ENCODE data around the gene ADAMTS17.

The ADAMTS17 gene, protein sequence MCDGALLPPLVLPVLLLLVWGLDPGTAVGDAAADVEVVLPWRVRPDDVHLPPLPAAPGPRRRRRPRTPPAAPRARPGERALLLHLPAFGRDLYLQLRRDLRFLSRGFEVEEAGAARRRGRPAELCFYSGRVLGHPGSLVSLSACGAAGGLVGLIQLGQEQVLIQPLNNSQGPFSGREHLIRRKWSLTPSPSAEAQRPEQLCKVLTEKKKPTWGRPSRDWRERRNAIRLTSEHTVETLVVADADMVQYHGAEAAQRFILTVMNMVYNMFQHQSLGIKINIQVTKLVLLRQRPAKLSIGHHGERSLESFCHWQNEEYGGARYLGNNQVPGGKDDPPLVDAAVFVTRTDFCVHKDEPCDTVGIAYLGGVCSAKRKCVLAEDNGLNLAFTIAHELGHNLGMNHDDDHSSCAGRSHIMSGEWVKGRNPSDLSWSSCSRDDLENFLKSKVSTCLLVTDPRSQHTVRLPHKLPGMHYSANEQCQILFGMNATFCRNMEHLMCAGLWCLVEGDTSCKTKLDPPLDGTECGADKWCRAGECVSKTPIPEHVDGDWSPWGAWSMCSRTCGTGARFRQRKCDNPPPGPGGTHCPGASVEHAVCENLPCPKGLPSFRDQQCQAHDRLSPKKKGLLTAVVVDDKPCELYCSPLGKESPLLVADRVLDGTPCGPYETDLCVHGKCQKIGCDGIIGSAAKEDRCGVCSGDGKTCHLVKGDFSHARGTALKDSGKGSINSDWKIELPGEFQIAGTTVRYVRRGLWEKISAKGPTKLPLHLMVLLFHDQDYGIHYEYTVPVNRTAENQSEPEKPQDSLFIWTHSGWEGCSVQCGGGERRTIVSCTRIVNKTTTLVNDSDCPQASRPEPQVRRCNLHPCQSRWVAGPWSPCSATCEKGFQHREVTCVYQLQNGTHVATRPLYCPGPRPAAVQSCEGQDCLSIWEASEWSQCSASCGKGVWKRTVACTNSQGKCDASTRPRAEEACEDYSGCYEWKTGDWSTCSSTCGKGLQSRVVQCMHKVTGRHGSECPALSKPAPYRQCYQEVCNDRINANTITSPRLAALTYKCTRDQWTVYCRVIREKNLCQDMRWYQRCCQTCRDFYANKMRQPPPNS

DNA sequence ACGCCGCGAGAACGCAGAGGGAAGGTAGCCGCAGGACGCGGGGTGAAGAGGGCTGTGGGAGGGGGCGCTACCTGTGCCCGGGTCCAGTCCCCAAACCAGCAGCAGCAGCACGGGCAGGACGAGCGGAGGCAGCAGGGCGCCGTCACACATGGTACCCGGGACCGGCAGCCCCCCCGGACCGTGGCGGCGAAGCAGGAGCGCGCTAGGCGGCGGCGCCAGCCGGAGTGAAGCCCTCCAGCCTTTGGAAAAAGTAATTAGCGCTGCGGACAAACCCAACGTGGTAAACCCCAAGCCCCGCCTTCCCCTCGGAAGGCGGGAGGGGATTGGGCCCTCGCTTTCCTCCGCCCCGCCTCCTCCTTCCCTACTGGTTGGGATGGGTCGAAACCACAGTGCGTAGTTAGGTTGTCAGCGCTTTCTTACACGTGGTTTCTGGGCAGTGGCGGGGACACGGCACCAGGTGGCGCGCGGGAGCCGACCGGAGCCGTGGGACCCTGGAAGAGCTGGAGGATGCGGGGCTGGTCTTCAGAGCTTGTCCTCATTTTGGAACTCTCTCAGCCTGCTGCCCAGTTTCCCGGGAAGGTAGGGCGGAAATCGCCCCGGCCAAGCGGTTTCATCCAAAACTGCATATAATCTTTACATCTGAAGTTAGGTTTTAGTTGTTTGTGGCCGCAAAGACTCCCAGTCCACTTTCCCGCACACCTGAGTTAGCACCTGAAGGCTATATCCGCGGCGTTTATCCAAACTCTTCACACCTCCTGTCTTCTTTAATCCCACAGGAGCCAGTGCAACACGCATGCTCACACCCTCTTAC lies at the start of gene ADAMTS17:
ADAMTS17 (minus strand) TSS at position 226 of the 811 bp plus-strand sequence; CDS start at position 150, 76 bp downstream.
- DNase-seq (ENCODE audit: low spot score) = peak; percentile 85

DNA sequence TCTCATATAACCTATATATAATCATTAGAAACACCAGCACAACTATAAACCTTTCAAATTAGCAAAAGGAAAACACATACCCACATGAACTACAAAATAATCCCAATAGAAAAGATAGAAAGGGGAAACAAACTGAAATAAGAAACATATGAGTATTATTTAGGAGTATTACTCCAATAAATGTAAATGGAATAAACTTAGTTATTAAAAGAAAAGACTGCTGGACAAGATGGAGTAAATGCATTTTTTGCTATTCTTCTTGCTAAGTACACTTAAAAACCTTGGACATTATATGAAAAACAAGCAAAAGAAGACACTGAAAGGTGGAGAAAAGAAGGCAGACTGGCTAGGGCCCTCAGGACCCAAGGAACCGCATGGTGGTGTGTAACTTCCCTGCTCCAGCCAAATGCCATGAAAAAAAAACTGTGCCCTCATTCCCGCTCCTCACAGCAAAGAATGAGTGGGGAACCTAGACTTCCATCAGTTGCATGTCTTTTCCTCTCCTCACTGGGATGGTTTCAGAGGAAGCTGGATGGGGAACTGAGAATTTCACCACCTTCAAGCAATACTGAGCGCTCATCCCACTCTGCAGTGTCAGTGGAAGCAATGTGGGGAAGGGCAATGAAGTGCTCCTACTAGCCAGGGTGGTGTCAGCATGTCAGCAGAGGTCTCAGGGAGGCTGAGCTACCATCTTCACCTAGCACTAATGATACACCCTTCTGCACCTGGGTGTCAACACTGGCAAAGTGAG lies 43.7 kb upstream of the ADAMTS17 start:
- DNase-seq (ENCODE audit: low spot score) = no peak

DNA sequence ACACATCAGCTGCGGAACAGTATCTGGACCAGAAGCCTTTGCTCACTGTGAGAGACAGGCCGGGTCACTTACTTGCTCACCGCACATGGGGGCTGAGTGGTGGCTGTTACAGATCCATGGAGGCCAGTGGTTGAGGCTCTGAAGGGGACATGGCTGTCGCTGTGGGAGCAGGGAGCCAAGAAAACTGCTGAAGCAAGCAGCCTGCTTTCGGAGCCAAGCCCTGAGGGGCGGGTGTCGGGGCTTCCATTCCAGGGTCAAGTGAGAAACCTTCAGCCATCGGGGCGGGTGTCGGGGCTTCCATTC lies 42.3 kb upstream of the ADAMTS17 start:
- no peak for DNase-seq (ENCODE audit: low spot score)

DNA sequence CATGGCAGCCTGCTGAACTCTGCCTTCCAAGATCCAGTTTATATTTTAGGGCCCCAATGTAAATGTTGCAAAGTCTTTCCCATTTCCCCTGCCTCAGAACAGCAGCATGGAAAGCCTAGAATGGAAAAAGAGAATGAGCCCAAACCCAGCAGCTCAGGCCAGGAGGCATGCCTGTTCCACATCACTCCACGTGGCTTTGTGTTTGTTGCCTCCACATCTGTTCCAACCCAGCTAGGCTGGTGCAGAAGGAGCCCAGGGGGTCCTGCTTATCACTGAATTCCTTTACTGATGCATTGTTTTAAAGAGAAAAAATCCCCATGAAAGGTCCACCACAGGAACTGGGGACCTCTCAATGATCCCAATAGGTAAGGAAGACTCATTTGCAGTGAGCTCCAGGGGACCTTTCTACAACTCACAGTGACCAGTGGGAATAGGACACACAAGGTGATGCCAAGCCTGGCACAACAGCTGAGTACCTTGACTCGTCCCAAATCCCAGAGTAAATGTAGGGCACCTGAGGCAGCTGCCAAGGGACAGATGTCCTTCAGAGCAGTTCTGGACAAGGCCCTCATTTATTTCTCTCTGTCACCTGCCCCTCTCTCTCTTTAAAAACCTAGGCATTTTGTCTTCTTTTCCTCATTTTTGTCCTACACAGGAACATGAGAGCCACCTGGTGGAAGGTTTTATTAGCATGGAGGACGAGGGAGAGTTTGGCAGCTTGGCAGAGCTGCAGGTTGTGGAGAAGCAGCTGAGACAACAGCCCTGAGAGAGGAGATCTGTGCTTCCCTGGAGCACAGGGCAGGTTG lies 41.7 kb upstream of the ADAMTS17 start:
- DNase-seq (ENCODE audit: low spot score) = no peak

DNA sequence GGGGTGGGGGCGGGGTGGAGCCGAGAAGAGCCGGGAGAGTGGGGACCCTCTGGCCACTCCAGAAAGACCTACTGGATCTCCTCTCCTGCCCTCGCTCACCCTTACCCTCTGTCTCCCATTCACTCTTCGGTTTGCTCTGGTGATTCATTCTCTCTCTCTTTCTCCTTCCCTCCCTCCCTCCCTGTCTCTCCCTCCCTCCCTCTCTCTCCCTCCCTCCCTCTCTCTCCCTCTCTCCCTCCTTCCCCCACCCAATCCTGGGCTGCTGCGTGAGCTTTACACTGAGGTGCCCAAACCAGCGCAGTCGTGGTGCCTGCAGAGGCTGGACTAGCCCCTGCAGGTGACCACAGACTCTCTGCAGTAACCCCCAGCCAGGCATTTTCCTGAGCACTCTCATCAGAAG lies 32.2 kb upstream of the ADAMTS17 start:
- DNase-seq (ENCODE audit: low spot score) = no peak

DNA sequence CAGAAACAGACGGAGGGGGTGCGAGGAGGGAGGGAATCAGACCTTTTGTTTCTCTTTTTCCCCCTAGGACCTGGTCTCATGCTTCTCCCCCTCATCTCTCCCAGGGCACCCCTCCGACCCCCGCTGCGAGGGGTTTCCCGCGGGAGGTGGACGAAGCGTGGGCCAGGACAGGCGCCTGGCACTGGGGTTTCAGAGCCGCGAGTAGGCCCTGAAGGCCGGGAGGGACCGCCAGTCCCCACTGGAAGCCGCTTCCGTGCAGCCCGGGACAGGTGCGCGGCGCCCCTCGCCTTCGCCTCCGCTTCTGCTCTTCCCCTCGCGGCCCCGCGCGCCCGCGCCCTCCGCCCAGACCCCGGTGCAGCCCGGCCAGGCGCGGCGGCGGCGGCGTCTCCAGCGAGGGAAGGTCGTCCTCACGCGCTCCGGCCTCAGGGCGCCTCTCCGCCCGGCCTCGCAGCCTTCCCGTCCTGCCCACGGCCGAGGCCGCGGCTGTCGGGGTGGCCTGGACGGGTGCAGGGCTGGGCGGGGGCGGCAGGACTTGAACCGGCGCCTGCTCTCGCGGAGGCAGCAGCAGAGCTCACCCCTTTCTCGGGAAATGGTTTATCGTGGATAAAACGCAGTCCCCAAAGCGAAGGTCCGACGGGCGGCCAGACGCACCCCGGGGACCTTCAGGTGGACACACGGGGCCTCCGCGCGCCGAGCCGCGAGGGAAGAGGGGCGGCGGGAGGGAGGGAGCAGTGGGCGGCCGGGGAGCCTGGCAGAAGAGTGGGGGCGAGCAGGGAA lies 31.5 kb upstream of the ADAMTS17 start:
- DNase-seq (ENCODE audit: low spot score) = no peak

DNA sequence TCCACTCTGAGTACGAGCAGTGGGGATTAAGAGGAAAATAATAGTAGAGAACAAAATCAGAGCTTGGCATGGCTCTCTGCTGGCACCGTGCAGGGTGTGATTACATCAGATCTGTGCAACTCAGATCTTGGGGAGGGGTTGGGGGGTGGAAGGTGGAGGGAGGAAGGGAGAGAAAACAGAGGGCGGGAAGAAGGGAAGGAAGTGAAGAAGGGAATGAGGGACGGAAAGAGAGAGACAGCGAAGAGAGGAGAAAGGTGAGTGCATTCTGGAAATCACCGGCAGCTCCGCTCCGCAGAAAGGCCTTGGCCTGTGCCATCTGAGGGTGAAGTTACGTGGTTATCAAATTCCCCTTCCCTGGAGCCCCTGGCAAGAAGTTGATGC lies 31.0 kb upstream of the ADAMTS17 start:
- no peak for DNase-seq (ENCODE audit: low spot score)

DNA sequence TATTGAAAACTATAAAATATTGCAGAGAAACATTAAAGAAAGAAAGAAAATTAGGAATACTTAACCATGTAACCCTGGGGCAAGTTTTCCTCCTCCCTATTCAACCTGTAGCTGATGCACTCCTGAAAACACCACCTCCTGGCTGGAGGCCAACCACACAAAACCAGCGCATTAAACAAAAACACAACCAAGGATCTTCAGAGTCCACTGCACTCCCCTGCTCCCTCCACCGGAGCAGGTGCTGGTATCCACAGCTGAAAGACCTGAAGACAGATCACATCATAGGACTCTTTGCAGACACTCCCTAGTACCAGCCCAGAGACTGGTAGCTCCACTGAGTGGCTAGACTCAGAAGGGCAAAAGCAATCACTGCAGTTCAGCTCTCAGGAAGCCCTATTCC lies 13.6 kb upstream of the ADAMTS17 start:
- no peak for DNase-seq (ENCODE audit: low spot score)

DNA sequence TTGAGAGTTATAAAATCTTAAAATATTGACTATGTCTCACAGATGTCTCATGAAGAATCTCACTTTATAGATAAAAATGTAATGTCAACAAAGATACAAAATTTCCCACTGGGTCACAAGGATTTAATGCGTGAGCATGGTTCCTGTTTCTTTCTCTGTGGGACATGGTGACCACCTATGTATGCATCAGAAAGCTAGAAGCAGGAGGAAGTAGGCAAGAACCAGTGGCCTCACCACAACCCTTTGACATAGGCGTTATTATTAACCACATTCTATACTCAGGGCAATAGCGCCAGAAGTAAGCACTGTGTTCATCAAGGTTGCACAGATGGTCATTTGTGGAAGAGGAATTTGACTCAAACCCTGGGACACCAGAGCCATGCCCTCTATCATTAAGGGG lies 11.7 kb upstream of the ADAMTS17 start:
- no peak for DNase-seq (ENCODE audit: low spot score)

DNA sequence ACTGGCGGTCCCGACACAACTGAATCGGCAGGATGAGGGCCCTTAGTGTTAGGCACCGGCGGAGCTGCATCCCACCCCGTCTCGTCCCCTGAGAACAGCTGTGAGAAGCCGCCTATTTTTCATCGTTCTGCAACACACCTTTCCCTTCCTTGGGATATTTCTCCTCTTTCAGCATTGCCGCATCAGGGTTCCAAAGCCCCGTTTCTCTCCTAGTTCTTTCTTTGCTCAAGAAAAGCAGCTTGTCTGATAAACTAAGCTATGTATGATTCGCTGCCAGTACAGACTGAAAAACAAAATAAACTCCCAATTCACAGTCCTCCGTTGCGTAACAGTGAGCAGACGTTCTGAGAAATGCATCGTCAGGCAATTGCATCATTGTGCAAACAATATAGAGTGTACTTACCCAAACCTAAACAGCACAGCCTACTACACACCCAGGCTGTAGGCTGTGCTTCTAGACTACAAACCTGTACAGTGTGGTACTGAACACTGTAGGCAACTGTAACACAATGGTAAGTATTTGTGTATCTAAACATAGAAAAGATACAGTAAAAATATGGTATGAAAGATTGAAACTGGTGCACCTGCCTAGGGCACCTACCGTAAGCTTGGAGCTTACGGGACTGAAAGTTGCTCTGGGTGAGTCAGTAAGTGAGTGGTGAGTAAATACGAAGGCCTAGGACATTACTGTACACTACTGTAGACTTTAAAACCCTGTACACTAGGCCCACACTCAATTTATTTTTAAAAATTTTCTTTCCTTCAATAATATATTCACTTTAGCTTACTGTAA lies 8.9 kb upstream of the ADAMTS17 start:
- no peak for DNase-seq (ENCODE audit: low spot score)

DNA sequence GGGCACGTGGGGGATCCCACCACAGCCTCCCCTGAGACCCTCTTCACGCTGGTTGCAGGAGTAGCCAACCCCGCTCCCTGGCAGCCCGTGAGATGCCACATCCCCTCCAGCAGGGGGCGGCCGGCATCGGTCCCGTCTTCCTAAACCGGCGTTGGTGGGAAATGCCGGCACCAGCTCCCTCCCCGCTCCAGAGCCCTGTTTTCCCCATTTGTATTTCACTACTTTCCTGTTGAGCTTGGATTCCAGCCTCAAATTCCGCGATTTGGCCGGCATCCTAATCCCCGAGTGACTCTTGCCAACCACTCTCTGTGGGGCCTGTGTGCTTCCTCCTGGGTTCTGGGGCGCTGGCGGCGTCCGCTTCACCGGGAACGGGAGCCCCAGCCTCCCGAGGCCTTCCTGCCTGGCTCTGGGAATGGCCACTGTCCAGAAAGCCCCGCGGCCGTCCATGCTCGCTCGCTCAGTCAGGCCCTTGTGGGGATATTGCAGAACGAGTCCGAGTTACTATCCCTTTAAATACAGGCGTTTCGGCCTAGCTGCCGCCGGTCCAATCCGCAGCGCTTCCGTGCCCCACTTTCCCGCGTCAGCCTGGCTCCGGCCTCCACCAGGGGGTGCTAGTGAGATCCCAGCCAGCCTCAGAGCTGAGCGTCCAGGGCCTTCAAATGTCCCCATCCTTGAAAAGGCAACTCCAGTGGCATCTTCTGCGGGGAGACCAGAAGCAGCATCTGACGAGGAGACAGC lies 8.1 kb upstream of the ADAMTS17 start:
- DNase-seq (ENCODE audit: low spot score) = peak; percentile 94

DNA sequence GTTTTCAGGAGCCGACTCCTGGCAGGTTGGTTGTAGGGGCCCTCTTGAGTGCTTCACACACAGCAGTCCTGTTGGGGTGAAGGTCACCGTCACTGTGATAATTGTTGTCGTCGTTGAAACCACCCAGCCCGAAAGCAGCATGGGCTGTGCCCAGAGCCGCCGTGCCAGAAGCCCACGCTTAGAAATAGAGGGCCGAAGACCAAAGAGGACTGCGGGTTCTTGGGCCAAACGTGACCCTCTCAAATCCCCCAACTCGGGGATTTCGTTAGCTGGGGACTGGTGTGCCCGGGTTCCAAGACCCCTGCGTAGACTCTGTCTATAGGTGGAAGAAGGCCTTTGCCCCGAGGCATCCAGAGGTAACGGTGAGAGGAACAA lies 7.5 kb upstream of the ADAMTS17 start:
- no peak for DNase-seq (ENCODE audit: low spot score)

DNA sequence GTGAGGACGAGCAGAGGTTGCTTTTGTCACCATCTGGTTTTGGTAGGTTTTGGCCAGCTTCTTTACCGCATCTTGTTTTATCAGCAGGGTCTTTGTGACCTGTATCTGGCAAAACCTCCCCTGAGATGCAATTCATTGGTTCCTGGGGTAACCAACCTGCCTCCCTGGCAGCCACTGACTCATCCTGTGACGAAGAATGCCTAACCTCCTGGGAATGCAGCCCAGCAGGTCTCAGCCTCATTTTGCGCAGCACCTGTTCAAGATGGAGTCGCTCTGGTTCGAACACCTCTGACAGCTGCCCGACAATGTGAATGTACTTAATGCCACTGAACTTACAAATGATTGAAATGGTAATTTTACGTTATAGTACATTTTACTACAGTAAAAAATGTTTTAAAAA lies 6.8 kb upstream of the ADAMTS17 start:
- no peak for DNase-seq (ENCODE audit: low spot score)

DNA sequence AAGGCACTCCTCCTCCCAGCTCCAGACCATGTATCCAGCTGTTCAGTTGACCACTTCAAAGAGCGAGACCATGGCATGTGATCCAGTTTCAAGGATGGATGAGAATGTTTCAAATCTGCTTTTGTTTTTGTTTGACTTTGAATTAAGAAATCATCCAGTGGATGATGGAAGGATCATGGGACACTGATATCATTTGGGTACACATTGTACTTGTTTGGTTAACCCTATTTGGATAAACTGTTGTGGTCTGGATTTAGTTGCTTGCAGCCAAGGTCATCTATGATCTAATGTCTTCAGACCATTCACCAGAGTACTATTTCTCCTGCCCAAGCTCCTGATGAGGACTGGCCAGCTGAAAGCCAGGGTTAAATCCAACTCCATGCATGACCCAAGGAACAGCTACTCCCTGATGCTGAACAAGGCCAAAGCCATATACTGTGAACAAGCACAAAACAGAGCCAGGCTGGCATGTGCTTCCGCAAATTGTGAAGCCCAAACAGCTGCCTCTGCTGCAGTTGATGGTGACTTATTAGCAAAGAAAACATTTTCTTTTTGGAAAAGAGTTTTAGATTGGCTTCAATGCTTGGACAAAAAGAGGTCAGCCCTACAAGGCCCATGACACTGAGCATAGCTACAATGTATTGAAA lies 5.2 kb upstream of the ADAMTS17 start:
- DNase-seq (ENCODE audit: low spot score) = no peak

DNA sequence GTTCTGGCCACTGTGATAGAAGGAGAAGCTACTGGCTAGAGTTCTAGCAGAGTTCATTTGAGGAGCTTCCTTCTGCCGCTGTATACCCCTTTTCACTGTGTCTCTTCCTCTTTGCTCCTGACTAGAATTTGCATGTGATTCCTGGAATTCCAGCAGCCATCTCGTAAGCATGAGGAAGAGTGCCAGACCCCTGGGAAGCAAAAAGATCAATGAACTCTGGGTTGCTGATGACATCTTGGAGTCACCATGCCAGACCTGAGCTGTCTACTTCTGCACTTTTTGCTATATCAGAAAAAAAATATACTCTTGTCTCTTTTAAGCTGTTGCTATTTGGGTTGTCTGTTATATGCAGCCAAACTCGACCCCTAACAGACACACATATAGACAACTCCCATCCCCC lies 3.7 kb upstream of the ADAMTS17 start:
- DNase-seq (ENCODE audit: low spot score) = no peak

DNA sequence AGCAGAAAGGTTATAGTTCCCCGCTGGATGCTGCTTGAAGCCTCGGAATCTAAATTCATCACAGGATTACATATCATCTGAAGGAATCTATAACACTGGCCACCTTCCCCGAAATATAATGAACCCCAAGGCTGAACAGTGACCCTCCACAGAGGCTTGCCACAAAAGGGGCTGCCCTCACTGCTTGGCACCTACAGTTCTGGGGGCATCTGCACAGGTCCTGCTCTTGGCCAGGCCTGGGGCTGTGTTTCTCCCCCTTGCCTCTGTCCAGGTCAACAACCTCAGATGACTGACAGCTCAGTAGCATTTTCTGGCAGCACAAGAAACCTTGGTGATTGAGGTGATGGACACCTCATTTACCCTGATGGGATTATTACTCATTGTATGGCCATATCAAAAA lies 1.5 kb upstream of the ADAMTS17 start:
- no peak for DNase-seq (ENCODE audit: low spot score)

DNA sequence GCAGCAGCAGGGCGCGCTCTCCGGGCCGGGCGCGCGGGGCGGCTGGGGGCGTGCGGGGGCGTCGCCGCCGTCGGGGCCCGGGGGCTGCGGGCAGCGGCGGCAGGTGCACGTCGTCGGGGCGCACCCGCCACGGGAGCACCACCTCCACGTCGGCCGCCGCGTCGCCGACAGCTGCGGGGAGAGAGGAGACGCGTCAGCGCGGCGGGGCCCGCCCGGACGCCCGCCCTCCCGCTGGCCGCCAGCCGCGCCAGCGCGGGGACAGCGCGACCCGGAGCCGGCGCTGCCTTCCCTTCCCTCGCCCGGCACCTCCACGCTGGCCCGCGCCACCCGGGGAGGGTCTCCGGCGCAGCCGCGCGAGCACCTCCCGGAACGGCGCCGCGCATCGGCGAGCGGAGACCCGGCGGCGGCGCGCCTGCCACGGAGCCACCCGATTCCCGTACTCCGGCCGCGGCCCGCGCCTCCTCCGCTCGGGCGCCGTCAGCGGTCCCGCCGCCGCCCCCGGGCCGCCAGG lies 481 bp downstream of the ADAMTS17 start:
- DNase-seq (ENCODE audit: low spot score) = no peak

All from AG08396 (cell line).